ENCODE results near the gene MSTN.

Gene MSTN

GRCh38 chr2:190062601-190063000 is at the start of gene MSTN:
Gene MSTN (minus strand): TSS chr2:190062729. CDS start chr2:190062596, 133 bp downstream.
- H3K4me2 ChIP-seq (ENCODE audit: low read length), result no peak within 1 kb of the TSS
- H3K4me3 ChIP-seq (ENCODE audit: low read length), result no peak within 1 kb of the TSS
- TF ChIP-seq EZH2phosphoT487 (IDR thresholded peaks at IDR 0.05; ENCODE audit: borderline replicate concordance, low read length), result no peak
- TF ChIP-seq CTCF (IDR thresholded peaks at IDR 0.05; ENCODE audit: low read depth, low read length, poor library complexity, severe bottlenecking), result no peak

GRCh38 chr2:190111166-190111565 is 48.6 kb upstream of the MSTN start:
- no peaks in the 10 kb centered on the region for H3K79me2 ChIP-seq (ENCODE audit: control insufficient read depth, low read length)
- H3K4me3 ChIP-seq (ENCODE audit: low read length), result no peak overlapping the region
- H3K4me1 ChIP-seq (ENCODE audit: control insufficient read depth, low read length), result no peaks in the 10 kb centered on the region
- TF ChIP-seq CTCF (IDR thresholded peaks at IDR 0.05; ENCODE audit: low read depth, low read length, poor library complexity, severe bottlenecking), result no peak
- TF ChIP-seq EZH2phosphoT487 (IDR thresholded peaks at IDR 0.05; ENCODE audit: borderline replicate concordance, low read length), result no peak
- H3K27ac ChIP-seq (ENCODE audit: low read depth, low read length), result no peak overlapping the region
- H3F3A ChIP-seq (ENCODE audit: control insufficient read depth, insufficient read depth), result no peaks in the 10 kb centered on the region
- H3K4me2 ChIP-seq (ENCODE audit: low read length), result no peak overlapping the region
- H3K27me3 ChIP-seq (ENCODE audit: control insufficient read depth, low read length), result no peaks in the 10 kb centered on the region
- H4K20me1 ChIP-seq (ENCODE audit: control insufficient read depth, insufficient read depth, low read depth, low read length), result no peaks in the 10 kb centered on the region
- H3K9me2 ChIP-seq (replicated peaks; ENCODE audit: control insufficient read depth, low read length), result no peaks in the 10 kb centered on the region
- H3K9me3 ChIP-seq (ENCODE audit: control insufficient read depth, insufficient read depth, low read length), result no peaks in the 10 kb centered on the region
- H3K36me3 ChIP-seq (ENCODE audit: control insufficient read depth, low read length), result no peaks in the 10 kb centered on the region

More at GRCh38 chr2:190062601-190063000, at the start of gene MSTN:
- Histone ChIP-seq H3K36me3 (ENCODE audit: control insufficient read depth, low read length) (no peaks in the 10 kb centered on the region), H3K27ac (ENCODE audit: low read depth, low read length) (no peak within 1 kb of the TSS), H3F3A (ENCODE audit: control insufficient read depth, insufficient read depth) (no peaks in the 10 kb centered on the region), H3K9me3 (ENCODE audit: control insufficient read depth, insufficient read depth, low read length) (no peaks in the 10 kb centered on the region), H3K4me1 (ENCODE audit: control insufficient read depth, low read length) (no peaks in the 10 kb centered on the region), H3K79me2 (ENCODE audit: control insufficient read depth, low read length) (no peaks in the 10 kb centered on the region), H4K20me1 (ENCODE audit: control insufficient read depth, insufficient read depth, low read depth, low read length) (no peaks in the 10 kb centered on the region), H3K27me3 (ENCODE audit: control insufficient read depth, low read length) (no peaks in the 10 kb centered on the region), H3K9me2 (replicated peaks; ENCODE audit: control insufficient read depth, low read length) (no peaks in the 10 kb centered on the region)

GRCh38 chr2:190110699-190111098 is 48.2 kb upstream of the MSTN start:
- no peak overlapping the region for H3K4me2 ChIP-seq (ENCODE audit: low read length)

More at GRCh38 chr2:190110699-190111098, 48.2 kb upstream of the MSTN start:
- H3K36me3 ChIP-seq (ENCODE audit: control insufficient read depth, low read length), result no peaks in the 10 kb centered on the region
- H3K79me2 ChIP-seq (ENCODE audit: control insufficient read depth, low read length), result no peaks in the 10 kb centered on the region
- no peaks in the 10 kb centered on the region for H3K9me3 ChIP-seq (ENCODE audit: control insufficient read depth, insufficient read depth, low read length)
- no peaks in the 10 kb centered on the region for H3K9me2 ChIP-seq (replicated peaks; ENCODE audit: control insufficient read depth, low read length)
- no peak overlapping the region for H3K4me3 ChIP-seq (ENCODE audit: low read length)
- H3K4me1 ChIP-seq (ENCODE audit: control insufficient read depth, low read length), result no peaks in the 10 kb centered on the region
- H3K27me3 ChIP-seq (ENCODE audit: control insufficient read depth, low read length), result no peaks in the 10 kb centered on the region
- H3F3A ChIP-seq (ENCODE audit: control insufficient read depth, insufficient read depth), result no peaks in the 10 kb centered on the region
- no peak overlapping the region for H3K27ac ChIP-seq (ENCODE audit: low read depth, low read length)
- H4K20me1 ChIP-seq (ENCODE audit: control insufficient read depth, insufficient read depth, low read depth, low read length), result no peaks in the 10 kb centered on the region
- TF ChIP-seq EZH2phosphoT487 (IDR thresholded peaks at IDR 0.05; ENCODE audit: borderline replicate concordance, low read length) (no peak), CTCF (IDR thresholded peaks at IDR 0.05; ENCODE audit: low read depth, low read length, poor library complexity, severe bottlenecking) (no peak)
